Measurements from ENCODE around the gene MCC. TPM values are rescaled to one million over a fixed set of nuclear protein-coding genes. Genes with fewer than 3 reads are reported as not detected.

MCC gene
- total RNA-seq, 6 donors from 2014 or later, result 12.1 to 67.1 (median 21.3) TPM

DNA sequence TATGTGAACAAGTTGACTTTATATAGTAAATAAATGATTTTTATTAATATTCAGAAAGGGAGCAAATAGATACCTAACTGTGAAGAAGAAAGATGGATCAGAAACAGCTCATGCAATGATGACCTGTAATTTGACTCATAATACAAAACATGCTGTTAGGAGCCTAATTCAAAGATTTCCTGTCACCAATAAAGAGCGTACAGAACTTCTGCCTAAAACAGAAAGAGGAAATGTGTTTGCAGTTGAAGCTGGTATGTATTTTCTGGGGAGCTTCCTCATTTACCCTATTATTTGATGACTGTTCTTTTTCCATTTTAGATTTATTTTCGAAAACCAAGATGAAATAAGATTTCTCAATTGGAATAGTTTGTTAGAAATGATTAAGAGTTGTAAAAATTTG is 36.7 kb upstream of the MCC start:
- peak in 1 of 2 donors; percentile 67 for ATAC-seq (ENCODE audit: low FRiP score in 2 of 2)
- TF ChIP-seq CTCF (IDR thresholded peaks at IDR 0.05) (no peak), POLR2A (IDR thresholded peaks at IDR 0.05) (no peak), POLR2AphosphoS5 (IDR thresholded peaks at IDR 0.05) (no peak), EP300 (IDR thresholded peaks at IDR 0.05) (no peak)
- H3K27me3 ChIP-seq, result no peaks in the 10 kb centered on the region
- no peaks in the 10 kb centered on the region for H3K9me3 ChIP-seq
- H3K4me3 ChIP-seq, result no peak overlapping the region
- WGBS, 2 donors, result 47 to 48% methylated on average over 2 of the region's 2 CpGs
- H3K36me3 ChIP-seq, result peaks cover 0 to 10% (median 2%) of the 10 kb centered on the region in 4 donors
- no peak for DNase-seq
- H3K4me1 ChIP-seq, result peaks cover 0 to 16% (median 4%) of the 10 kb centered on the region in 4 donors
- H3K27ac ChIP-seq, result no peak overlapping the region

DNA sequence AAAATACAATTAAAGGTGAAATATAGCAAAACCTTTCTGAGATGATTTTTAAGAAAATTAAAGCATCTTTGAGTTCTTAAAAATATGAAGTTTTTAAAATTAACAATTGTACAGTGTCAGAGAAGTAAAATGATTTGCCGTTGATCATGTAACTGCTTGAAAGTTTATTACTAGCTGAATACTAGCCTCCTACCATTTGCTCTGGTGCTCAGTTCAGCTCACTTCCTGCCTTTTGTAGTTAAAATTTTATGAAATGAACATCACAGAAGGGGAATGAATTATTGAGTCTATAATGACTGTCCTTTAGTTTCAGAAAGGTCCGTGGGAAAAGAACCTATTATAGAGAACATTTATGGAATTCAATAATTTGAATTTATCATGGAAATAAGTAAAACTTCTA is 34.9 kb upstream of the MCC start:
- Histone ChIP-seq H3K4me3 (no peak overlapping the region), H3K27me3 (no peaks in the 10 kb centered on the region), H3K4me1 (peaks cover 0 to 16% (median 4%) of the 10 kb centered on the region in 4 donors), H3K27ac (no peak overlapping the region), H3K36me3 (peaks cover 0 to 14% (median under 1%) of the 10 kb centered on the region in 4 donors), H3K9me3 (no peaks in the 10 kb centered on the region)
- no peak for DNase-seq
- TF ChIP-seq CTCF (IDR thresholded peaks at IDR 0.05) (no peak), EP300 (IDR thresholded peaks at IDR 0.05) (no peak), POLR2A (IDR thresholded peaks at IDR 0.05) (no peak), POLR2AphosphoS5 (IDR thresholded peaks at IDR 0.05) (no peak)
- 84 to 90% methylated on average over 2 of the region's 2 CpGs for WGBS, 2 donors
- ATAC-seq (ENCODE audit: low FRiP score in 2 of 2), result no peak

DNA sequence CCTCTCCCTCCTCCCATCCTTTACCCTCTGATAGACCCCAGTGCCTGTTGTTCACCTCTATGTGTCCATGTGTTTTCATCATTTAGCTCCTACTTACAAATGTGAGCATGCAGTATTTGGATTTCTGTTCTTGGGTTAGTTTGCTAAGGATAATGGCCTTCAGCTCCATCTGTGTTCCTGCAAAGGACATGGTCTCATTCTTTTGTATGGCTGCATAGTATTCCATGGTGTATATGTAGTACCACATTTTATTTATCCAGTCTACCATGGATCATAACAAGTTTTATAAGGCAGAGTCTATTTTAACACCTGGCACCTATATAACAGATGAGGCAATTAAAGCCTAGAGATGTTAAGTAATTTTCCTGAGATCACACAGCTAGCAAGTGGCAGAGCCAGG is 32.6 kb upstream of the MCC start:
- Histone ChIP-seq H3K9me3 (no peaks in the 10 kb centered on the region), H3K4me1 (peaks cover 0 to 16% (median 8%) of the 10 kb centered on the region in 4 donors), H3K27ac (no peak overlapping the region), H3K4me3 (no peak overlapping the region), H3K27me3 (no peaks in the 10 kb centered on the region), H3K36me3 (peaks cover 0 to 17% (median 2%) of the 10 kb centered on the region in 4 donors)
- TF ChIP-seq CTCF (IDR thresholded peaks at IDR 0.05), result no peak
- TF ChIP-seq POLR2AphosphoS5 (IDR thresholded peaks at IDR 0.05), result no peak
- TF ChIP-seq EP300 (IDR thresholded peaks at IDR 0.05), result no peak
- no peak for TF ChIP-seq POLR2A (IDR thresholded peaks at IDR 0.05)
- DNase-seq, result no peak
- no peak for ATAC-seq (ENCODE audit: low FRiP score in 2 of 2)

GRCh38 chr5:113520429-113520828 is 32.2 kb upstream of the MCC start:
- Histone ChIP-seq H3K4me3 (no peak overlapping the region), H3K27ac (no peak overlapping the region), H3K27me3 (no peaks in the 10 kb centered on the region), H3K36me3 (peaks cover 0 to 17% (median 2%) of the 10 kb centered on the region in 4 donors), H3K9me3 (no peaks in the 10 kb centered on the region), H3K4me1 (peaks cover 3 to 17% (median 12%) of the 10 kb centered on the region in 4 donors)
- ATAC-seq (ENCODE audit: low FRiP score in 2 of 2) (no peak), DNase-seq (no peak)
- TF ChIP-seq CTCF (IDR thresholded peaks at IDR 0.05) (no peak), EP300 (IDR thresholded peaks at IDR 0.05) (no peak), POLR2AphosphoS5 (IDR thresholded peaks at IDR 0.05) (no peak), POLR2A (IDR thresholded peaks at IDR 0.05) (no peak)

GRCh38 chr5:113519412-113519811 is 31.2 kb upstream of the MCC start:
- Histone ChIP-seq H3K4me3 (no peak overlapping the region), H3K27ac (no peak overlapping the region), H3K4me1 (peaks cover 13 to 20% (median 15%) of the 10 kb centered on the region in 4 donors), H3K27me3 (no peaks in the 10 kb centered on the region), H3K9me3 (no peaks in the 10 kb centered on the region), H3K36me3 (peaks cover 0 to 17% (median 2%) of the 10 kb centered on the region in 4 donors)
- TF ChIP-seq EP300 (IDR thresholded peaks at IDR 0.05) (no peak), POLR2AphosphoS5 (IDR thresholded peaks at IDR 0.05) (no peak), CTCF (IDR thresholded peaks at IDR 0.05) (no peak), POLR2A (IDR thresholded peaks at IDR 0.05) (no peak)
- 76 to 78% methylated on average over 2 of the region's 2 CpGs for WGBS, 2 donors
- ATAC-seq (ENCODE audit: low FRiP score in 2 of 2), result no peak
- DNase-seq, result no peak

Measured in upper lobe of left lung (tissue), 6 donors.